Stimulated activated CD4-positive, alpha-beta T cell treated with anti-CD3 and anti-CD28 coated beads, Interleukin-4, amount 100 ng/mL, for 1 hour (primary cell): Measurements from ENCODE around the gene IRGC.

Source experiments
- DNase-seq: peaks from one replicate; pipeline ENCODE4 v3.0.0-alpha.2; 2020

The IRGC gene

DNA sequence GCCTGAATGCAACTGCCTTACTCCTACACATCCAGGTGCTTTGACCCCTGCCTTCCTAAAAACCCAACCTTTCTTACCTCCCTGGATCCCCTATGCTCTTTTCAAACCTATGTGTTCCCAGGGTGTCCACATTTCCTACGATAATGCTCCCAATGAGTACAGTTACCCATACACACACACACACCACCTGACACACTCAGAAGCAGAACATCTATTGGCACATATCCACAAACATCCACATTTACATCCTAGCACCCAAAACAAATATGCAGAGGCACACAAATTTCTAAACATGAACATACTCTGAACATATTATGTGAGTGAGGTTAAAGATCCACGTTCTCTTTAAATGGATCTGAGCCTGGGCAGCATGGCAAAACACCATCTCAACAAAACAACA lies 23.5 kb upstream of the IRGC start:
- DNase-seq: no peak

DNA sequence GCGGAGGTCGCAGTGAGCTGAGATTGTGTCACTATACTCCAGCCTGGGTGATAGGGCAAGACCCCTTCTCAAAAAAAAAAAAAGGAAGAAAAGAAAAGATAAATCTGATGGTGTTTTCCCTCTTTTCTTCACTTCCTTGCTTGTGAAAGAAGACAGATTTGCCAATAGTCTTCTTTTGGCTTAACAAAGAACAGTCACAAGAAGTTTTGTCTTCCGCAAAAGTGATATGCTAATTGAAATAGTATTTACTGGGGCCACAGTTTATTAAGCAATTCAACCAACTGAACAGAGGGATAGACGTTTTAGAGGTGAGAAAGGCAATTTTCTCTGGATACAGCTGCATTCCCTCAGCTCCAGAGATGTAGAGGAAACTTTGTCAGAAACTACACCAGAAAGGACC lies 23.0 kb upstream of the IRGC start:
- DNase-seq: no peak

DNA sequence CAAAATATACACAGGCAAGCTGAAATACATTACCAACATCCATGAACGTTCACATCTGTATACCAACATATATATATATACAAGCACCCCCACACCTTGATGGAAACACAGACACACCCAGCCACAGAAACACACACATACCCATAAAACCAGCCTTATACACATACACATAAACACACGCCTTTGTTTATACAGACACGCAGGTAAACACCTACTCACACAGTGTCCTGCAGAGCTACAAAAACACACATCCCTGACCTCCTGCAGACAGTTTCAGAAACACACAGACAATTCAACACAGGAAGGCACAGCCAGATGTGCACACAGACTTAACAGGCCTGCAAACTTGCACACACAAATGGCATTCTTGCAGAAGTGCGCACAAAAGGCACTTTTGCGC lies 21.3 kb upstream of the IRGC start:
- DNase-seq: no peak

DNA sequence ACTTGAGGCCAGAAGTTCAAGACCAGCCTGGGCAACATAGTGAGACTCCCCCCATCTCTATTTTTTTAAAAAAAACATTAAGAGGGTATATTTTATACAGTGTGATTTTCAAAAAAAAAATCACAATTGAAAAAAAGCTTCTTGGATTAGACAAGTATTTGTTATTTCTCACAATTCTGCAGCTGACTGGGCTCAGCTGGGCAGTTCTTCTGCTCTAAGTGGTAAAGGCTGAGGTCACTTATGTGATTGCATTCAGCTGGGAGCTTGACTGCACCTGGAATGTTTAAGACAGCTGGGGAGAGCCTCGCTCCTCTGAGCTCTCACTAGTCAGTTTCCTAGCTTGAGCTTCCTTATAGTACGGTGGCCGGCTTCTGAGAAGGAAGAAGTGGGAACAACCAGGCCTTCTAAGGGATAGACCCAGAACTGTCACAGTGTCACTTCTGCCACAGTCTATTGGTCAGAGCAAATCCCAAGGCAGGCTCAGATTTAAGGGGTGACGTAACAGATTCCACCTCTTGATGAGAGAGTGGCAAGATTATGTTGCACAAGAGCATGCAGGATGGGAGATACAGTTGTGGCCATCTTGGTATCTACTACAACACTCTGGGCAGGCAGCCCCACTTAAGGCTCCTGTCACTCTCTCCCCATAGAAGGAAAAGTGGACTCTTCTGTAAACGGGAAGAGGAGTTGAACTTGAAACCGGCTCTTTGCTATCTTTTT lies 19.7 kb upstream of the IRGC start:
- no peak for DNase-seq

DNA sequence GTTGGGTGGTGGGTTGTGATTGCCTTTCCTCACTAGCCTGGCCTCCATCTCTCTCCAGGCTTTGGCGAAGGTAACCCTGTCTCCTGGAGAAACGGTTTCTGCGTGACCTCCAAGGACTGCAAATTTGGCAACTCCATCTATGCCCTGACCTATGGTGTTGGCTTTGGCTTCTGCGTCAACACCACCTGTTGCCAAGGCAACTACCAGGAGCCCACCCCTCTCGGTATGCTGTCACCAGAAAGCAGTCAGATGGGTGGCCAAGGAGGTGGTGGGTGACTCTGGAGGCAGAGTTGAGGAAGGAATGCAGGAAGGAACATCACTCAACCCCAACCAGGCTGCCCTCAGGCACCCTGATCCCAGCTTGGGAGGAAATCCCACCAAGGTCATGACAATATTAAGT lies 18.6 kb upstream of the IRGC start:
- no peak for DNase-seq

DNA sequence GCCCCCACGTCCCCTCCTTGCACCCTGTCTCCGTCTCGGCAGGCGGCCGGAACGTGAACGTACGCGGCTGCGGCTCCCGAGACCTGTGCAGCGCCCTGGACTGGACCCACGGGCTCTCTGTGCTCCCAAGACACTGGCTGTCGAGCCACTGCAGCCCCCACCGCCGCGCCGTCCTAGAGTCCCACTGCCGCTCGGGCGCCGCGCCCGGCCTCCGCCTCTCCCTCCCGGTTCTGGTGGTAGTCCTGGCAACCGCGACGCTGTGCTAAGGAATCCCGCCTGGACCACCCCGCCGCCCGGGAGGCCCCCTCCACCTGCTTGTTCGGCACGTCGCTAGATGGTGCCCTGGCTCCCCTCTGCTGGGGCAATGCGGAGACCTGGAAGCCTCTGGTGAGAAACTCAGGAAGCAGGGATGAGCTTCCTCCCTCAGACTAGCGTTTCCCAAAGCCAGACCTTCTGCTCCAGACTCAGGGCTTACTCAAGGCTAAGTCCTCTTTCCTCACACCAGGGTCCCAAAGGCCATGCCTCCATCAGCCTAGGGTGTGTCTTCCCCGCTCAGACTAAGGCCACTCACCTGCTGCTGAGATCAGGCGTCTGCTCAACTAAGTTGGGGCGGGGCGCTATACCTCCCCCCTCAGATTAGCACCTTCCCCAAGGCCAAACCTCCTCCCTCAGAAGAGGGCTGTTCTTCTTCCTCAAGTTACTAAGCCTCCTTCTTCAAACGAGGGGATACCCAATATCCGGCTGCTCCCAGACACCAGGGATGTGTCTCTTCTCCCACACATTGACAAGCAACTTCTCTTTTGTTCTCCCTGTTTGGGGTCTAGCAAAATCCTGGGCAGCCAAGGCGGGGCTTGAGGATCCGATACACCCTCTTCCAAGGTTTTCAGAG lies 16.1 kb upstream of the IRGC start:
- DNase-seq: no peak

DNA sequence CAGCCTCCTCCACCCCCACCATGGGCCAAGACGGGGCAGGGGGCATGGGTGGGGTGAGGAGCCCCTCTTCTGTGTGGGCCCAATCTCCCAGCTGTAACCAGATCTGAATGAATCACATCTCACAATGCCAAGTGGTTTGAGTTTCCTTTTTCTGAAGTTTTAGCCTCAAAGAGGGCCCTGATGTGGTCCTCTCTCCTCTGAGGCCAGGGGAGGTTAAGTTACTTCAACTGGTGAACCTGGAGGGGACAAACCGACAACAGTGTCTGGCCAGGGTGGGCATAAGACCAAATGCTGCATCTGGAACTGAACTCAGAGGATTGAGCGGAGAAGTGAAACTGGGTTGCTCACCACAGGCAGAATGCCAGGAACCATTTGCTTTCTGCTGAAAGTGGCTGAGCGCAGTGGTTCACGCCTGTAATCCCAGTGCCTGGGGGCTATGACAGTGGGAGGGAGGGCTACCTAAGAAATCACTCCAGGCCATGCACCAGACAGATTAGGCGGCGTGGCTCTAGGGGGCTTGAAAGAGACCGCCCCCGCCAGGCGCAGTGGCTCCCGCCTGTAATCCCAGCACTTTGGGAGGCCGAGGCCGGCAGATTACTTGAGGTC lies 15.4 kb upstream of the IRGC start:
- DNase-seq: no peak

DNA sequence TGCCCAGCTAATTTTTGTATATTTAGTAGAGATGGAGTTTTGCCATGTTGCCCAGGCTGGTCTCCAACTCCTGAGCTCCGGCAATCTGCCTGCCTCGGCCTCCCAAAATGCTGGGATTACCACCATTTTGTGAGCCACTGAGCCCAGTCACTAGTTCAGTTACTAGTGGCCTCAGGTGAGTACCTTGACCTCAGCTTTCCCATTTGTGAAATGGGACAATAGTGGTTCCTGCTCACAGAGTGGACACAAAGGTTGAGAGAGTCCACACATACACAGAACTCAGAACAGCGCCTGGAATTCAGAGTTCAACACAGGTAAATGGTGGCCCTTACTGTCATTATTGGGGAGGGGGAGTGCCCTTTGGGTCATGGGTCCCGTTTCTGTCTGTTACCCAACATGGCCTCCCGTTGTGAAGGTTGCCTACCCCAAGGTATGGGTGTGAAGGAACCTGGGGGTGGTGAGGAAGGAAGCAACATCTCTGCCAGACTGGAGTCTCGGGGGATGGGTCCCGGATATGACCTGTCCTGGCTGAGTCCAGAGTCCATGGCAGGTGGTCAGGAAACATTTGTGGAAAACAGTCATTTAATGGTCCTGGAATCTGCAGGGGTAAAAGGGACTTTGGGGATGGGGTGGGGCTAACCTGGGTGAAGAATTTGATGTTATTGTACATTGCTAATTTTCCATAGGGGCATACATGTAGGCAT lies 11.7 kb upstream of the IRGC start:
- no peak for DNase-seq

DNA sequence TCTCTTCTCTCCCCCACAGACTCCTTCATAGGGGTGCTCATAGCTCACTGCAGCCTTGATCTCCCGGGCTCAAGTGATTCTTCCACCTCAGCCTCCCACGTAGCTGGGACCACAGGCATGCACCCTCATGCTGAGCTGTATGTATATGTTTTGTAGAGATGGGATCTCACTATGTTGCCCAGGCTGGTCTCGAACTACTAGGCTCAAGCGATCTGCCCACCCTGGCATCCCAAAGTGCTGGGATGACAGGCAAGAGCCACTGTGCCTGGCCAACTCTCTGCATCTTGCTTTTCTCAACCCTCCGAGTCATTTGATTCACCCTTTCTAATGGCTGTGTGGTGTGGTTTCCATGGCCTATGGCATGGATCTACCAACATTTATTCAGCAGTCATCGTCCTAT lies 10.1 kb upstream of the IRGC start:
- DNase-seq: no peak

DNA sequence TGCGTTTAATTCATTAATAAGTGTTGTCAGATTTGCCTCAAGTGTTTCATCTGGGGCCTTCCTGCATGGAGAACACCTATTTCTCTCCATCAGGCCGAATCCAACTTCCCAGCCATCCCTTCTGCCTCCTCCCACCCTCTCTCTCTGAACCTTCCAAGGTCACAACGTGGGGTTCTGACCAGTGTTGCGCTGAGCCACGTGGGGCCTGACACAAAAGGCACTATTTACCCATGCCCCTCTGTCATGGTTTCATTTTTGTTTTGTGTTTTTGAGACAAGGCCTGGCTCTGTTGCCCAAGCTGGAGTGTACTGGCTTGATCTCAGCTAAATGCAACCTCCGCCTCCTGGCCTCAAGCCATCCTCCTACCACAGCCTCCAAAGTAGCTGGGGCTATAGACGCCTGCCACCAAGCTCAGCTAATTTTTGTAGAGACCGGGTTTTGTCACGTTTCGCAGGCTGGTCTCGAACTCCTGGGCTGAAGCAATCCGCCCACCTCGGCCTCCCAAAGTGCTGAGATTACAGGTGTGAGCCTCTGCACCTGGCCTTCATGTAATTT lies 8.6 kb upstream of the IRGC start:
- no peak for DNase-seq

DNA sequence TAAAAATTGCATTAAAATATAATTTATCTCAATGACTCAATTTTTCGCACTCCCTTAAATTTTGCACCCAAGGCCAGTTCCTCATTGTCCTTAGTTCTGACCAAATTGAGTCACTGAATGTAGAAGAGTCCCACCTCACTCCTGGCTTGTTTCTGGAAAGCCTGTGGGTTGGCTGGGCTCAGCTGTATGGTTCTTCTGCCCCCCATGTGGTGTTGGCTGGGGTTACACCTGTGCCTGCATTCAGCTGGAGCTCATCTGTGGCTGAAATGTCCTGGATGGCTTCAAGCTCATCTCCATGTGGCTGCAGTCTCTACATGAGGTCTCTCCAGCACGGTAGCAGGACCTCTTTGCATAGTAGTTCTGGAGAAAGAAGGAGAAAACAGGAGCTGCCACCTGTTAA lies 7.2 kb upstream of the IRGC start:
- DNase-seq: no peak

DNA sequence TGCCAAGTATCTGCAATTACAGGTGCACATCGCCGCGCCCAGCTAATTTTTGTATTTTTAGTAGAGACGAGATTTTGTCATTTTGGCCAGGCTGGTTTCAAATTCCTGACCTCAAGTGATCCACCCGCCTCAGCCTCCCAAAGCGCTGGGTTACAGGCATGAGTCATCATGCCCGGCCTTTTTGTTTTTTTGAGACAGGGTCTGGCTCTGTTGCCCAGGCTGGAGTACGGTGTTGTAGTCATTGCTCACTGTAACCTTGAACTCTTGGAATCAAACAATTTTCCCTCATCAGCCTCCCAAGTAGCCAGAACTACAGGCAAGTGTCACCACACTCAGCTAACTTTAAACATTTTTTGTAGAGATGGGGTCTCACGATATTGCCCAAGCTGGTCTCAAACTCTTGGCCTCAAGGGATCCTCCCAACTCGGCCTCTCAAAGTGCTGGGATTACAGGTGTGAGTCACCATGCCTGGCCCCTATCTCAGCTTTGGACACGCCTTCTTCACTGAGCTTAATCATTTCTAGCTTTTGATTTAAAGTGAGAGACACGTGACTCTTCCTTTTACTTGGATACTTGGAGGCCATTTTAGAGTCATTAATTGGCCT lies 4.0 kb upstream of the IRGC start:
- no peak for DNase-seq

DNA sequence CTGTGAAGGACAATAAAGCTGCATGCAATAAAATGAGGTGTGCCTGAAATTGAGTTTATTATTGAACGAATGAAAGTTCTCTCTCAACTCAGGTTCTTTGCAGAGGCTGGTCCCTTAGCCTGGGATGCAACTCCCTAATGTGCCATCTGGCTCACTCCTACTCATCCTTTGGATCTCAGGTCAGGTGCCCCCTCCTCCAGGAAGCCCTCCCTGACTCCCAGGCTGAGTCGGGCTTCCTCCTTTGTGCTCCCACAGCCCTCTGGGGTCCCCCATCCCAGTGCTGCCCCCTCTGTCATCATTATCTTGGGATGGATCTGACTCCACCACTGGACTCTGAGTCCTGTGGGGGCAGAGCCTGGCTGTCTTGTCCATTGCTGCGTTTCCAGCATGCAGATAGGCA lies 2.7 kb upstream of the IRGC start:
- no peak for DNase-seq

DNA sequence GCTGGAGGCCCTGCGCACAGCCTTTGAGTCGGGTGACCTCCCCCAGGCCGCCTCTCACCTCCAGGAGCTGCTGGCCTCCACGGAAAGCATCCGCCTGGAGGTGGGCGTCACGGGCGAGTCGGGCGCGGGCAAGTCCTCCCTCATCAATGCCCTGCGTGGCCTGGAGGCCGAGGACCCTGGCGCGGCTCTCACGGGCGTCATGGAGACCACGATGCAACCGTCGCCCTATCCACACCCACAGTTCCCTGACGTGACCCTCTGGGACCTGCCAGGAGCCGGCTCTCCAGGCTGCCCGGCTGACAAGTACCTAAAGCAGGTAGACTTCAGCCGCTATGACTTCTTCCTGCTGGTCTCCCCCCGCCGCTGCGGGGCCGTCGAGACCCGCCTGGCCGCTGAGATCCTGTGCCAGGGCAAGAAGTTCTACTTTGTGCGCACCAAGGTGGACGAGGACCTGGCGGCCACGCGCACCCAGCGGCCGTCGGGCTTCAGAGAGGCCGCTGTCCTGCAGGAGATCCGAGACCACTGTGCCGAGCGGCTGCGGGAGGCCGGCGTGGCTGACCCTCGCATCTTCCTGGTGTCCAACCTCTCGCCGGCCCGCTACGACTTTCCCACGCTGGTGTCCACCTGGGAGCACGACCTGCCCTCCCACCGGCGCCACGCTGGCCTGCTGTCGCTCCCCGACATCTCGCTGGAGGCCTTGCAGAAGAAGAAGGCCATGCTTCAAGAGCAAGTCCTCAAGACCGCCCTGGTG lies 2.9 kb downstream of the IRGC start:
- no peak for DNase-seq

DNA sequence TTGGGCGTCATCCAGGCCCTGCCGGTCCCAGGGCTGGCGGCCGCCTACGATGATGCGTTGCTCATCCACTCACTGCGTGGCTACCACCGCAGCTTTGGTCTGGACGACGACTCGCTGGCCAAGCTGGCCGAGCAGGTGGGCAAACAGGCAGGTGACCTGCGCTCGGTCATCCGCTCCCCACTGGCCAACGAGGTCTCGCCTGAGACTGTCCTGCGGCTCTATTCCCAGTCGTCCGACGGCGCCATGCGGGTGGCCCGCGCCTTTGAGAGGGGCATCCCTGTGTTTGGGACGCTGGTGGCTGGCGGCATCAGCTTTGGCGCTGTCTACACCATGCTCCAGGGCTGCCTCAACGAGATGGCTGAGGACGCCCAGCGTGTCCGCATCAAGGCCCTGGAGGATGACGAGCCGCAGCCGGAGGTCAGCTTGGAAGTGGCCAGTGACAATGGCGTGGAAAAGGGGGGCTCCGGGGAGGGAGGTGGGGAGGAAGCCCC lies 3.5 kb downstream of the IRGC start:
- no peak for DNase-seq

DNA sequence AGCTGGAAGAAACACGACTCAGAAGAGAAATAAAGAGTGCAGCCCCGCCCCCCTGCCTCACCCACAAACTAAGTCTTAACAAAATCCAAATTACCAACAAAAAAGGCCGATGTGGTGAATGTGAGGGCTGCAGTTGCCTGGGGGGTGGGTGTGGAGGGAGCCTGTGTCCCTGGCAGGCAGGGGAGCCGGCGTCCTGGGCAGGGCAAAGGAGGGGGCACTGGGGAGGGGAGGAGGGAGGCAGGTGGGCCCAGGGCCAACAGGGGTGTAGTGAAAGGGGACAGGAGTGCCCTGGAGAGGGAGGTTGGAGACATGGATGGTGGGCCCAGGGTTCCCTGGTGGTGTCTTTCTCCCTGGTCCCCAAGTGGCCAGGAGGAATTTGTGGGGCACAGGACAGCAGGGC lies 4.0 kb downstream of the IRGC start:
- no peak for DNase-seq

DNA sequence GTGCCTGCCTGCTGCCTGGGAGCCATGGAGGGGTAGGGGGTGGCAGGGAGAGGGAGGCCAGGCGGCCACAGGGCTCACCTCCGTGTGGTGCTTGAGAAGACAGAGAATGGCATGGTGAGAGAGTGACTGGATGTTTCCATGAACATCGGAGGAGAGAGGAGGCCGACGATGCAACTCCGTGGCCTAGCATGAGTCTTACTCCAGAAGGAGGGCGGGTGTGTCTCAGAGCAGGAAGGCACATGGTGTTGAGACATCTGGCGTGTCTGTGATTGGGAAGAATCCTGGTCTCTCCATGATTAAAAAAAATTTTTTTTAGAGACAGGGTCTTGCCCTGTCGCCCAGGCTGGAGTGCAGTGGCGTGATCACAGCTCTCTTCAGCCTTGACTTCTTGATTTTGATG lies 5.1 kb downstream of the IRGC start:
- no peak for DNase-seq

DNA sequence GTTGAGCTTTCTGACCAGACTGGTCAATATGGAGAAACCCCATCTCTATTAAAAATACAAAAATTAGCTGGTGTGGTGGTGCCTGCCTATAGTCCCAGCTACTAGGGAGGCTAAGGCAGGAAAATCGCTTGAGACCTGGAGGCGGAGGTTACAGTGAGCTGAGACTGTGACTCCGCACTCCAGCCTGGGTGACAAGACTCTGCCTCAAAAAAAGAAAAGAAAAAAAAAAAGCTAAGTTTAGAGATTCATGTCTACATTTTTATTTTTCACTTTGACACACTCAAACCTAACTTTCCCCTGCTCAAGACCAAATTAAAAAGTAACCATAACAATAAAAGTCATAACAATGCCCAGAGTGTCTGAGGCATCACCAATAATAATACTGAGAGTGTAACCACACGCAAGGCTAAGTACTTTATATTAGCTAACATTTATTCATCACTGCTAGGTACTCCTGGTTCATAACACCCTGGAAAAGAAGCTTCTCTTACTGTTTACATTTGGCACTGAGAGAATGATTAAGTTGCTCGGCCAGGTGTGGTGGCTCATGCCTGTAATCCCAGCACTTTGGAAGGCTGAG lies 5.7 kb downstream of the IRGC start:
- DNase-seq: no peak

DNA sequence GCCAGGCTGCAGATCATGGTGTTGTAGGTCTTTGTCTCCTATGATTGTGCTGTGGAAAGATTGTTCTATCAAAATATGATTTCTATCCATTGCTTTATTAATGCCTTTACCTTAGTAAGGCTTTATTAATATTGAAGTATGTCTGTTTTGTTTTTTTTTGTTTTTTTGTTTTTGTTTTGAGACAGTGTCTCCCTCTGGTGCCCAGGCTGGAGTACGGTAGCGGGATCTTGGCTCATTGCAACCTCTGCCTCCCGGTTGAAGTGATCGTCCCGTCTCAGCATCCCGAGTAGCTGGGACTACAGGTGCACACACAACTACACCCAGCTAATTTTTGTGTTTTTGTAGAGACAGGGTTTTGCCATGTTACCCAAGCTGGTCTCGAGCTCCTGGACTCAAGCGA lies 7.7 kb downstream of the IRGC start:
- DNase-seq: no peak

DNA sequence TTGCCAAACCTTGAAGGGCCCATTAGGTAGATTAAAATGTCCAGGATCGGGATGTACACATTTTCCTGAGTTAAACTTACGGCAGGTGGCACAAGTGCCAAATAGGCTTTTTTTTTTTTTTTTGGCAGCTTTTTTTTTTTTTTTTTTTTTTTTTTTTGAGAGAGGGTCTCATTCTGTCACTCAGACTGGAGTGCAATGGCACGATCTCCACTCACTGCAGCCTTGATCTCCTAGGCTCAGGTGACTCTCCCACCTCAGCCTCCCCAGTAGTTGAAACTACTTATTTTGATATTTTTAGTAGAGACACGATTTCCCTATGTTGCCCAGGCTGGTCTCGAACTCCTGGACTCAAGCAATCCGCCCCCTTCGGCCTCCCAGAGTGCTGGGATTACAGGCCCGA lies 9.0 kb downstream of the IRGC start:
- DNase-seq: no peak

DNA sequence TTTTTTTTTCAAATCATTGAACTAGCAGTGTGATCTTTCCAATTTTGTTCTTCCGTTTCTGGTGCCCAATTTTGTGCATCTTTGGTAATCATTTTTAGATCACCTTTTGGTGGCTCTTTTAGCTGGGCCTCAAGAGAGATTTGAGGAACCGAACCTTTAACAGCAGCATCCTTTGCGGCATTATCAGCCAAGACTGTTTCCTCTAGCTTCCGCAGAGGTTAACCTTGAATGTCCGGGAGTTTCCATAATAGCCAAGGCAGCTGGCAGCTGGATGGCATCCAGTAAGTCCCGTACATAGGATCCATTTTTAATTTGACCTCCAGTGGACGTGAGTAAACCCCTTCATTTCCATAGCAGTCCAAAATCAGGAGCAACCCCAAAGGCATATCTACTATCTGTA lies 9.6 kb downstream of the IRGC start:
- no peak for DNase-seq
